Natural killer cell treated with Interleukin-12 subunit alpha and Interleukin-12 subunit beta and Interleukin-15 and Interleukin-18, amount 100 ng/mL, for 72 hours (primary cell): ENCODE data around the gene NEDD4L. TPM values are rescaled to one million over a fixed set of nuclear protein-coding genes. Genes with fewer than 3 reads are reported as not detected.

Source experiments
- ATAC-seq, 2 donors: fragments of 150-1000 bp; cut with Tn5 transposase in 1 of 2; sonication (Bioruptor Pico), chemical (Tn5 transposase) in 1 of 2; 2 replicates each; pipeline ENCODE4 v1.10.0; 2021
- DNase-seq: peaks from one replicate; pipeline ENCODE4 v3.0.0; 2022; ENCODE audit warnings: low spot score
- H3K27ac Mint-ChIP-seq, 2 donors: 1 replicate in 1 of 2; 2 replicates in 1 of 2; pipeline ENCODE4 v1.8.0; 2022; ENCODE audit warnings: mixed read lengths in 2 of 2, mild to moderate bottlenecking in 1 of 2, moderate library complexity in 1 of 2
- H3K27me3 Mint-ChIP-seq, 2 donors: 1 replicate in 1 of 2; 2 replicates in 1 of 2; pipeline ENCODE4 v1.8.0; 2022; ENCODE audit warnings: mixed read lengths in 2 of 2
- H3K36me3 Mint-ChIP-seq: one replicate; pipeline ENCODE4 v1.8.0; 2022; ENCODE audit warnings: mixed read lengths
- H3K4me1 Mint-ChIP-seq, 2 donors: 1 replicate in 1 of 2; 2 replicates in 1 of 2; pipeline ENCODE4 v1.8.0; 2022; ENCODE audit warnings: low read depth in 2 of 2, mixed read lengths in 2 of 2, mild to moderate bottlenecking in 1 of 2
- H3K4me3 Mint-ChIP-seq: one replicate; pipeline ENCODE4 v1.8.0; 2022; ENCODE audit warnings: mixed read lengths
- H3K9me3 Mint-ChIP-seq: 2 replicates; pipeline ENCODE4 v1.8.0; 2022; ENCODE audit warnings: mixed read lengths
- total RNA-seq, 2 donors: library from RNA; stranded (reverse); gene quantifications; one replicate each; pipeline ENCODE4 v1.2.3, GENCODE V29; 2022

The NEDD4L gene
- total RNA-seq, 2 donors from 2014 or later: 8.6 to 16.5 TPM

DNA sequence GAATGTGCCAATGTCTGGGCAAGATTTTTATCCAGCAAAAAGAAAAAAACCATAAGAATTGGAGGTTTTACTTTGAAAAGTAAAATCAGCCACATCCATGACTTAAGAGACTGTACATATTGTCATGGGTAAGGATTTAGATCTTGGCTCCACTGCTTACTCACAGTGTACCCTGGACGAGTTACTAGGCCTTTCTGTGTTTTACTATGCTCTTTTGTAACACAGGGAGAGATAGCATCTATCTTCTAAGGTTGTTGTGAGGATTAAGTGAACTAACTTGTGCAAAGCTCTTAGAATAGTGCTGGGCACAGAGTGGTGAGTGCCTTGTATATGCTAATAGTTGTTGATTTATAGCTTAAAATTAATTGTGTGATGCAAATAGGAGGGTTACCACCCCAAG, 255.9 kb downstream of the NEDD4L start:
- Mint-ChIP-seq H3K36me3 (no peaks in the 10 kb centered on the region), H3K4me1 (peaks cover 5 to 6% of the 10 kb centered on the region in 2 donors), H3K27me3 (peaks cover 8 to 11% of the 10 kb centered on the region in 2 donors), H3K27ac (no peak overlapping the region), H3K9me3 (no peaks in the 10 kb centered on the region), H3K4me3 (no peak overlapping the region)
- no peak for ATAC-seq
- no peak for DNase-seq

GRCh38 chr18:58300867-58301266, 256.8 kb downstream of the NEDD4L start:
- H3K4me1 Mint-ChIP-seq: peaks cover 5 to 6% of the 10 kb centered on the region in 2 donors
- DNase-seq (no peak), ATAC-seq (no peak)
- H3K9me3 Mint-ChIP-seq: no peaks in the 10 kb centered on the region
- no peaks in the 10 kb centered on the region for H3K36me3 Mint-ChIP-seq
- no peak overlapping the region for H3K27ac Mint-ChIP-seq
- H3K27me3 Mint-ChIP-seq: peaks cover 8 to 12% of the 10 kb centered on the region in 2 donors
- H3K4me3 Mint-ChIP-seq: no peak overlapping the region

GRCh38 chr18:58302811-58303210, 258.8 kb downstream of the NEDD4L start:
- Mint-ChIP-seq H3K27ac (no peak overlapping the region), H3K4me1 (peaks cover 5 to 6% of the 10 kb centered on the region in 2 donors), H3K4me3 (no peak overlapping the region), H3K36me3 (no peaks in the 10 kb centered on the region), H3K9me3 (no peaks in the 10 kb centered on the region), H3K27me3 (peaks cover 8 to 12% of the 10 kb centered on the region in 2 donors)
- DNase-seq: no peak
- peak in 1 of 2 donors; percentile 20 for ATAC-seq

DNA sequence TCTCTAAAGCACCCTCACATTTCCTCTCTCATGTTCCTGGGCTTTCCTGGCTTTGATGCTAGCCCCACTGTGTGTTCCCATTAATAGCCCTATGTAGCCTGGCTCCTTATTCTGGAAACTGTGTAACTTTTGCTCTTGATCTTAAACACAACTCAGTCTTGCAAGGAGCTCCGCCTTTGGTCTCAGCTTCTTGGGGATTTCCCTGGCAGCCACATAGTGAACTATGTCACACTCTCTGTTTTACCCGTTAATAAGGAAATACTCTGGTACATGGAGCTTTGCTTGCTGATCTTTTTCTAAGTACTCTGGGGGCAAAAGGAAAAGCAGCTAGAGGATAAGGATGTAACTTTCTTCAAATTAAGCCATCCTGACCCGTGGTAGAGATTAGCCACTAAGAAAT, 259.3 kb downstream of the NEDD4L start:
- H3K4me3 Mint-ChIP-seq: no peak overlapping the region

DNA sequence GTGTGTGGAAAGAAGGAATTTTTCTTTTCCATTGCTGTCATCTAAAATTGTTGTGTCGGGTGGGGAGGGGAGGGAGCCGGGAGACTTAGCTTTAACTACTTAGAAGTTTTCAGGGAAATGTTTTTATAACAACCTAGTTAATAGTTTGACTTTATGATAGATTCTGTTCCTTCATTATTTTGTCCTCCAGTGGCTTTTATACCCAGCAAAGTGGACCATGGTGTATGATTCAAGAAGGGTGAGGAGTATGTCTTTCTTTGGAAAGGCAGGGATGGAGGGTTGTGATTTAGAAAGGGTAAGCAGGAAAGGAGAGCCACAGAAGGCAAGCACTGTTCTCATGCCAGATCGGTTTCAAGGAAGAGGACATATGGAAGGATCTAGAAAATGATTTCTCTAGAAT, 261.8 kb downstream of the NEDD4L start:
- Mint-ChIP-seq H3K4me1 (peaks cover 7 to 14% of the 10 kb centered on the region in 2 donors), H3K36me3 (no peaks in the 10 kb centered on the region), H3K9me3 (no peaks in the 10 kb centered on the region), H3K4me3 (no peak overlapping the region), H3K27ac (no peak overlapping the region), H3K27me3 (peaks cover 14 to 15% of the 10 kb centered on the region in 2 donors)
- no peak for DNase-seq
- ATAC-seq: no peak

More for the DNA sequence above, 259.3 kb downstream of the NEDD4L start:
- Mint-ChIP-seq H3K4me1 (peaks cover 5 to 6% of the 10 kb centered on the region in 2 donors), H3K36me3 (no peaks in the 10 kb centered on the region), H3K27ac (no peak overlapping the region), H3K27me3 (peaks cover 8 to 12% of the 10 kb centered on the region in 2 donors), H3K9me3 (no peaks in the 10 kb centered on the region)
- ATAC-seq (no peak), DNase-seq (no peak)

DNA sequence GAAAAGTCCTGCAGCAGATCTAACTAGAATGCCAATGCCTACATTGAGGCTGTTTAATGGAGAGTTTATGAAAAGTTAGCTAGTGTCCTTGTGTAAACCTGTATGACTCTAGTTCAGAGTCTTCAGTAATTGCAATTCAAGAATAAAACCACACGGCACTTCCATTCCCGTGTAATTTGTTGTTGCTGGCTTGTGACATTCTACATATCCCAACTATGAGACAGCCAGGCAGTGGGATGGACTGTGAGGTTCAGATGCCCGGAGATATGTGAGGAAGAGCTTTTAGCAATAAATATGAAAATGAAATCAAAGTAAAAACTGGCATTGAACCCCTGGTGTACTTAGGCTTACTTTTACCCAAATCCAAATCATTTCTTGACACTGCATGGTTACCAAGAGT, 263.4 kb downstream of the NEDD4L start:
- no peak for ATAC-seq
- no peaks in the 10 kb centered on the region for H3K36me3 Mint-ChIP-seq
- H3K9me3 Mint-ChIP-seq: no peaks in the 10 kb centered on the region
- peaks cover 14 to 17% of the 10 kb centered on the region in 2 donors for H3K27me3 Mint-ChIP-seq
- H3K4me1 Mint-ChIP-seq: peaks cover 10 to 14% of the 10 kb centered on the region in 2 donors
- H3K27ac Mint-ChIP-seq: no peak overlapping the region
- DNase-seq: no peak
- no peak overlapping the region for H3K4me3 Mint-ChIP-seq

GRCh38 chr18:58308463-58308862, 264.4 kb downstream of the NEDD4L start:
- Mint-ChIP-seq H3K4me1 (peaks cover 6 to 10% of the 10 kb centered on the region in 2 donors), H3K36me3 (no peaks in the 10 kb centered on the region), H3K27me3 (peaks cover 9 to 13% of the 10 kb centered on the region in 2 donors), H3K9me3 (no peaks in the 10 kb centered on the region), H3K27ac (no peak overlapping the region), H3K4me3 (no peak overlapping the region)
- DNase-seq (no peak), ATAC-seq (peak; percentile 11 to 35)

DNA sequence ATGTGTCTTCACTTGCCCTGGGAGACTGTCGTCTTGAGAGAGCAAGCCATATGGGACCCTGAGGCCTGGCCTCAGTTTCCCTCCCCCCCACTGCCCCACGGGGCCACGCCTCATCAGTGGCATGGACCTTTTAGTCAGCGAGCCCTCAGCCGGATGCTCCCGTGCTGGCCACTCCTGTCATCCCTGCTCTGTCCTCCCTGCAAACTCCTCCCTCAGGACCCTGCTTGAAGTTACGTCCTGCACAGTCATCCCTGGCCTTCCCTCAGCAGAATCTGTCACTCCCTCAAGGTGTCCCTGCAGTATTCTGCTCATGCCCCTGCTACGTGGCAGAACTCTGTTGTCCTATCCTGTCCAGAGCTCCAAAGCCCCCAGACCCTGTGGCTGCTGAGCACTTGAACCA, 265.1 kb downstream of the NEDD4L start:
- DNase-seq: no peak
- Mint-ChIP-seq H3K4me1 (peaks cover 5 to 8% of the 10 kb centered on the region in 2 donors), H3K4me3 (no peak overlapping the region), H3K27me3 (peaks cover 6 to 10% of the 10 kb centered on the region in 2 donors), H3K9me3 (no peaks in the 10 kb centered on the region), H3K27ac (no peak overlapping the region), H3K36me3 (no peaks in the 10 kb centered on the region)
- ATAC-seq: peak in 1 of 2 donors; percentile 44

DNA sequence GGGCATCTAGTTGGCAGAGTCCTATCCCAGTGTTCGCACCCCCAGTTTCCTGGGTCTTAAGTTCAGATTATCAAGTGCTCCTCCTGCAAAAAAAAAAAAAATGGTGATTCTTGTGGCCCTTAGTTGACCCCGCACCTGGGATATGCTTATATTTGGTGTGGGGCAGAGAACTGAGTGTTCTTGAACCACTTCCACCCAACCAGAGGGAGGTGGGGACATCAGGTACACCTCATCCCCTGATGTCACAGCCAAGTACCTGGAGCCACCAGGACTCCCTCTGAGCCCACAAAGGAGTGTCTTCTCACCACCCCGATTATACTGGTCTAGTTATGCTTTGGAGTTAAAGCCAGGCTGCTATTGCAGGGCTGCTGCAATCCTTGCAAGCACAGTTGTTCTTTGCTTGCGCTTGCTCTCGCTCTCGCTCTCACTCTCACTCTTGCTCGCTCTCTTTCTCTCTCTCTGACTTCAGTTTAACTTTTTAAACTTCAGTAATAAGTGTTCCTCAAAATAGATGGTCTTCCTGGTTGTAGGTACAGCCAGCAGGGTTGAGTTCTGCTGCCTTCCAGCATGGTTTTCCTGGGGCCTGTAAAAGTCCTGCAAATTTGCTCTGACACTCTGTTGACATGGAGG, 265.7 kb downstream of the NEDD4L start:
- ATAC-seq (peak in 1 of 2 donors; percentile 30), DNase-seq (no peak)
- H3K36me3 Mint-ChIP-seq: no peaks in the 10 kb centered on the region
- H3K27me3 Mint-ChIP-seq: peaks cover 6 to 10% of the 10 kb centered on the region in 2 donors
- no peak overlapping the region for H3K4me3 Mint-ChIP-seq
- no peak overlapping the region for H3K27ac Mint-ChIP-seq
- peaks cover 5 to 8% of the 10 kb centered on the region in 2 donors for H3K4me1 Mint-ChIP-seq
- H3K9me3 Mint-ChIP-seq: no peaks in the 10 kb centered on the region

- no peak overlapping the region for H3K4me3 Mint-ChIP-seq
- H3K36me3 Mint-ChIP-seq: no peaks in the 10 kb centered on the region
- H3K27ac Mint-ChIP-seq: no peak overlapping the region
- ATAC-seq: no peak
- peaks cover 5 to 8% of the 10 kb centered on the region in 2 donors for H3K4me1 Mint-ChIP-seq
- H3K27me3 Mint-ChIP-seq: peaks cover 6 to 10% of the 10 kb centered on the region in 2 donors
- no peak for DNase-seq
- no peaks in the 10 kb centered on the region for H3K9me3 Mint-ChIP-seq
Measured at GRCh38 chr18:58310517-58310916, 266.5 kb downstream of the NEDD4L start.

- ATAC-seq (no peak), DNase-seq (no peak)
- Mint-ChIP-seq H3K9me3 (no peaks in the 10 kb centered on the region), H3K36me3 (no peaks in the 10 kb centered on the region), H3K4me1 (peaks cover 5 to 8% of the 10 kb centered on the region in 2 donors), H3K27ac (no peak overlapping the region), H3K27me3 (peaks cover 6 to 7% of the 10 kb centered on the region in 2 donors), H3K4me3 (no peak overlapping the region)
Measured at GRCh38 chr18:58311390-58311789, 267.4 kb downstream of the NEDD4L start.

GRCh38 chr18:58313491-58314032, 269.5 kb downstream of the NEDD4L start:
- H3K4me3 Mint-ChIP-seq: no peak overlapping the region
- H3K9me3 Mint-ChIP-seq: no peaks in the 10 kb centered on the region
- H3K27me3 Mint-ChIP-seq: peaks cover 6 to 7% of the 10 kb centered on the region in 2 donors
- H3K27ac Mint-ChIP-seq: no peak overlapping the region
- no peaks in the 10 kb centered on the region for H3K36me3 Mint-ChIP-seq
- no peak for ATAC-seq
- H3K4me1 Mint-ChIP-seq: peaks cover 5 to 16% of the 10 kb centered on the region in 2 donors
- DNase-seq: no peak

DNA sequence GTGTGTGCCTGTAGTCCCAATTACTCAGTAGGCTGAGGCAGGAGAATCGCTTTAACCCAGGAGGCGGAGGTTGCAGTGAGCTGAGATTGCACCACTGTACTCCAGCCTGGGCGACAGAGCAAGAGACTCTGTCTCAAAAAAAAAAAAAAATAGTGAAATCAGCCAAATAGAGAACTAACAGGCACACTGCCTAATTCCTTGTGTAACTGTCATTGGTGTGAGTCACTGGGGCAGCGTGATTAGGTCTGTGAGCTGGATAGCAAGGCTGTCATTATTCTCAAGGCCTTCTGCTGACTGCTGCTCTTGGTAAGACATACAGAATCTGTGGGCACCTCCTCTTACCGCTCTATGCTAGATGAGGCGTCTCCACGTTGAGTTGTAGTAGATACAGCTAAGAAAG, 270.3 kb downstream of the NEDD4L start:
- Mint-ChIP-seq H3K4me1 (peaks cover 5 to 16% of the 10 kb centered on the region in 2 donors), H3K27me3 (peaks cover 3 to 6% of the 10 kb centered on the region in 2 donors), H3K36me3 (no peaks in the 10 kb centered on the region), H3K4me3 (no peak overlapping the region), H3K9me3 (no peaks in the 10 kb centered on the region), H3K27ac (no peak overlapping the region)
- ATAC-seq (no peak), DNase-seq (no peak)

- Mint-ChIP-seq H3K36me3 (no peaks in the 10 kb centered on the region), H3K27me3 (peaks cover 2 to 3% of the 10 kb centered on the region in 2 donors), H3K9me3 (no peaks in the 10 kb centered on the region), H3K4me3 (no peak overlapping the region), H3K4me1 (peaks cover 3 to 13% of the 10 kb centered on the region in 2 donors), H3K27ac (no peak overlapping the region)
- DNase-seq: no peak
- ATAC-seq: no peak
Measured at GRCh38 chr18:58315041-58315440, 271.0 kb downstream of the NEDD4L start.
